HG02885 (cell line): ENCODE data around the gene STIP1.
A peak's percentile ranks its signal among the peaks of the same experiment; 100 is the strongest.

Source experiments
- ATAC-seq: cut with Tn5 transposase; IDR thresholded peaks from one replicate; pipeline ENCODE4 v1.9.1; 2021; ENCODE audit warnings: mild to moderate bottlenecking; ENCODE audit not compliant: unreplicated experiment, poor library complexity

The STIP1 gene

GRCh38 chr11:64219755-64220154 lies 33.8 kb downstream of the STIP1 start:
- no peak for ATAC-seq

DNA sequence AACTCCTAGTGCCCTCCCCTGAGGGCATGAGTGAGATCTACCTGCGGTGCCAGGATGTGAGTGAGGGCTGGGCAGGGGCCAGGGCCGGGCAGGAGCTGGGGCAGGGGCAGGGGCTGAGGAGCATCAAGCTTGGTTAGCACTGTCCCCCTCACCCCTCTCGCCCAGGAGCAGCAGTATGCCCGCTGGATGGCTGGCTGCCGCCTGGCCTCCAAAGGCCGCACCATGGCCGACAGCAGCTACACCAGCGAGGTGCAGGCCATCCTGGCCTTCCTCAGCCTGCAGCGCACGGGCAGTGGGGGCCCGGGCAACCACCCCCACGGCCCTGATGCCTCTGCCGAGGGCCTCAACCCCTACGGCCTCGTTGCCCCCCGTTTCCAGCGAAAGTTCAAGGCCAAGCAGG lies 34.3 kb downstream of the STIP1 start:
- no peak for ATAC-seq

DNA sequence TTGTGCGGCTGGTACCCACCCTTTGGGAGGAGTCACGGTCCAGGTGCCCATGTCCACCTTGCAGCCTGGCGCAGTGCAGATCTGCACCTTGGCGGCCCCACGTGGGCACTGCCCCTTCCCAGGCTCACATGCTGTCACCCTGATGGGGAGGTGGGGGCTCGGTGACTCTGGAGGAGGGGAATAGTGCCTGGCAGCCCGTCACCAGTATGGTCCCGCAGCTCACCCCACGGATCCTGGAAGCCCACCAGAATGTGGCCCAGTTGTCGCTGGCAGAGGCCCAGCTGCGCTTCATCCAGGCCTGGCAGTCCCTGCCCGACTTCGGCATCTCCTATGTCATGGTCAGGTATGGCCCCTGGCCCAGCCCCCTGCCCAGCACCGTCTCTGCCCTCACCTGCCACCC lies 34.8 kb downstream of the STIP1 start:
- ATAC-seq: no peak

DNA sequence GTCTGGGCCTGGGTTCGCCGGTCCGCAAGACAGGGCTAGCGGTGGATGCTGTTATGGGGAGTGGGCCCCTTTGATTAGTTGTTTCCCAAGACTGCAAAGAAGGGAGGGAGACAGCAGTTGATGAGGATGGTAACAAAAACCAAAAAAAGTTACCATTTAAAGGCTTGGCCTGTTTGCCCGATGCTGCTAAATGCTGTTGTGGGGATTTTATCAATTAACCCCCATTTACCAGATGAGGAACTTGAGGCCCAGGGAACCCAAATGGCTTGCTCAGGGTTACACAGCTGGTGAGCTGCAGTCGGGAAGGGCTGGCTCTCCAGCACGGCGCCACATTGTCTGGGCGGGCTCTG lies 36.7 kb downstream of the STIP1 start:
- no peak for ATAC-seq

- no peak for ATAC-seq
Measured at GRCh38 chr11:64223001-64223651, 37.2 kb downstream of the STIP1 start.

DNA sequence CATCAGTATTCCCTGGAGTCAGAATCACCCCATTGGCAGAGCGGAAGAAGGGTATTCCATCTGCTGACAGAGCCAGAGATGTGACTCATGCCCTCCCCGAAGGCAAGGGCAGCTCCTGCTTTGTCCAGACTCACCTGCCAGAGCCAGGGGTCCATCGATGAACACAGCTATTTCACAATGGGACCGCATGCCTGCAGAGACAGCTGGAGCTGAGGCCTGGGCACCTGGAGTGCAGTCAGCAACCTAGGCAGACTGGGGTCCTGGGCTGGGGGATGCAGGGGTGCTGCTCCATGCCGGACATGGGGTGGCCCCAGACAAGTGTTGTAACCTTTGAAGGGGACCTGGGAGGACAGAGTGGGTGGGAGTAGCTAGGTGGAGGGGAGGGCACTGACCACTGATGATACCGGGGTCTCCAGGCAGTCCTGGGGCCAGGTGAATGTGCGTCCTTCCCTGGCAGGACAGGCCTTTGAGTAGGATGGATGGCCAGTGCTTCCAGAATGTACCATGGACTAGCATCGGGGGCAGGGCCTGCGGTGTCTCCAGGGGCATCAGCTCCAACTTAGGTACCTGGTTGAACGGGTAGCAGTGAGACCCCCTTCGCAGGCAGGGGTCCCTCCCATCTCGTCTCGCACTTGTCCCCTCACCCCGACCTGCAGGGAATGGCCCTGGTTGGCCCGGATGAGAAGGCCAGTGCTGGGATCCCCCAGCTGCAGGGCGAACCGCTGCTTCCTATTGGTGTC lies 38.4 kb downstream of the STIP1 start:
- ATAC-seq: no peak

- no peak for ATAC-seq
Measured at GRCh38 chr11:64224891-64225607, 39.1 kb downstream of the STIP1 start.

- ATAC-seq: peak; percentile 52
Measured at GRCh38 chr11:64225608-64226506, 39.9 kb downstream of the STIP1 start, which contains the start of the genes NUDT22 and TRPT1. Gene NUDT22, plus strand, starts transcription at chr11:64226274. Its CDS starts 379 bp downstream, at chr11:64226653. Gene TRPT1, minus strand, starts transcription at chr11:64226186. Its CDS starts 326 bp downstream, at chr11:64225860.

GRCh38 chr11:64226507-64227051 lies 40.6 kb downstream of the STIP1 start:
- peak; percentile 30 for ATAC-seq

DNA sequence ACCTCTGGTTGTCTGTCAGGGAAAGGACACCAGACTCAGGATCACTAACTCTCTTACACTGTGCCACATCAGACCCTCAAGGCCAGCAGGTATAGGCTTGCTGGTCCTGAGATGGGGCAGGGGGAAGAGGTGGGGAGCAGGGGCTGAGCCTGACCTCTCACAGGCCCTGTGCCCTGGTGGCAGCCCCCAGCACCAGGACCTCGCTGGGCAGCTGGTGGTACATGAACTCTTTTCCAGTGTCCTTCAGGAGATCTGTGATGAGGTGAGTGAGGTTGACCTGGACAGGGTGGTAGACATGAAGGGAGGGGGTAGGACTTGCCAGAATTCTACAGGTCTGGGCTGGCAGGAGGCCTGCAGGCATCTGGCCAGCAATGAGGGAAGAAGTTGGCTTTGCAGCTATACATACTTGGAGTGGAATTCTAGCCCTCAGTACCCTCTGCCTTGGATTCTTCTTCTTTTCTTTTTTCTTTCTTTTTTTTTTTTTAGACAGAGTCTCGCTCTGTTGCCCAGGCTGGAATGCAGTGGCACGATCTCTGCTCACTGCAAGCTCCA lies 41.5 kb downstream of the STIP1 start:
- no peak for ATAC-seq

DNA sequence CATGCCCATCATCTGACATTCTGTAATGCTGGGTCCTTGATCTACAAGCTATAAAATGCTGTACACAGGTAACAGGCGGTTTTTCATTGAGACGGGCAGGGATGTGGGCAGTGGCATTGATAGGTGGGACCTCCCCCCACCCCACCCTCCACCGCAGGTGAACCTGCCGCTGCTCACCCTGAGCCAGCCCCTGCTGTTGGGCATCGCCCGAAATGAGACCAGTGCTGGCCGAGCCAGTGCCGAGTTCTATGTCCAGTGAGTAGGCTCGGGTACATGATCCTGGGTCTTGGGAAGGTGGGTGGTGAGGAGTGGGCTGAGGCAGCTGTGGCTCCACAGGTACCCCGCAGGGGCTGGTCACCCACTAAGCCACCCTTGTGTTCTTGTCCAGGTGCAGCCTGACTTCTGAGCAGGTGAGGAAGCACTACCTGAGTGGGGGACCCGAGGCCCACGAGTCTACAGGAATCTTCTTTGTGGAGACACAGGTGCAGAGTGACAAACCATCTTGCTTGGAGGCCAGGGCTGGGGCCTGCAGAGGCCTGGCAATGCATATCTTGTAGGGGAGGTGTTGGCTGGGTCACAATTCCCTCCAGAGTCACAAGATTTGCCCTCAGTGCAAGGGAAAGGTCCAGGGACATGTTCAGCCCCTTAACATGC lies 43.2 kb downstream of the STIP1 start:
- ATAC-seq: no peak

DNA sequence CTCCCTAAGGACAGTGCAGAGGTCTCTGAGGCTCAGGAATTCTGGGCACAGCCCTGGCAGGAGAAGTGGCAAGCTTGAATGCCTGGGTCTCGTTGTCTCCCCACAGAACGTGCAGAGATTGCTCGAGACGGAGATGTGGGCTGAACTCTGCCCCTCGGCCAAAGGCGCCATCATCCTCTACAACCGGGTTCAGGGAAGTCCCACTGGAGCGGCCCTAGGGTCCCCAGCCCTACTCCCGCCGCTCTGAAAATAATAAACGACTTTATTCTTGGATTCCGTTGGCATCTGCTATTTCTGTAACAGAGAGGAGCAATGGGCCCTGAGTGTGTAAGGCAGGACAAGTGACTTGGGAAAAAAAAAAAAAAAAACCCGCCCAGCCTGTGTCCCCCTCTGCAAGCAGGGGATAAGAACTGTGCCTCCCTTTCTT lies 43.8 kb downstream of the STIP1 start:
- ATAC-seq: no peak

DNA sequence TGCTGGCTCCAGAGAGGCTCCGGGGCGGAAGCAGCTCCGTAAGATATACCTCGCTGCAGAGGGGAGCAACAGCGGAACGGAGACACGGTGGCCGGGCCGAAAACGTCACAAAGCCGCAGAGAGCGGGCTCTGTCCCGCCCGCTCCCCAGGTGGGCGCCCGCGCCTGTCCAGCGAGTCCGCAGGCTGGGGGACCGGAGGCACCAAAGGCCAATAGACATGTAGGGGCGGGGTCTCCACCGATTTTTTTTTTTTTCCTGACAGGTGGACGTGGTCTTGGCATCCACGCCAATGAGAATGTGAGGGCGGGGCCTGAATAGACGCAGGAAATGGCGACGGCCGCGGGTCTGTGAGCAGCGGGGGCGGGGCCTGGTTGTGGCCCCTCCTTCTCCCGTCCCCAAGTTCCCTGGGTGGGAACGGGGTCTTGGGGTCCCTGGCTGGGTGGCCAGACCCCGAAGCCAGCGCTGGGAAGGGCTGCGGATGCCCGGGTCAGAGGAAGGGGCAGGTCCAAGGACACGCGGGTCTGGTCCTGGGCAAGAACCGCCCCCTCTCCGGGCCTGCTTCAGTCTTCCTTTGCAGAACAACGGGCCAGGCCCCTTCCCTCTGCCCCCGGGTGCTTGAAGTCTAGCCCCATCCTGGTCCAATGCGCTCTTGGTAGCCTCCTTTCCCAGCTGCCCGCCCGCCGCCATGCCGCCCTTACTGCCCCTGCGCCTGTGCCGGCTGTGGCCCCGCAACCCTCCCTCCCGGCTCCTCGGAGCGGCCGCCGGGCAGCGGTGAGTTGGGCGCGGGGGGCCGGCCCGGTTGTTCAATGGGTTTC lies 44.4 kb downstream of the STIP1 start, which contains the start of gene DNAJC4:
TSS of gene DNAJC4 (plus strand) at position 378 of the 814 bp plus-strand sequence. CDS start at position 685, 307 bp downstream.
- ATAC-seq: peak; percentile 57

DNA sequence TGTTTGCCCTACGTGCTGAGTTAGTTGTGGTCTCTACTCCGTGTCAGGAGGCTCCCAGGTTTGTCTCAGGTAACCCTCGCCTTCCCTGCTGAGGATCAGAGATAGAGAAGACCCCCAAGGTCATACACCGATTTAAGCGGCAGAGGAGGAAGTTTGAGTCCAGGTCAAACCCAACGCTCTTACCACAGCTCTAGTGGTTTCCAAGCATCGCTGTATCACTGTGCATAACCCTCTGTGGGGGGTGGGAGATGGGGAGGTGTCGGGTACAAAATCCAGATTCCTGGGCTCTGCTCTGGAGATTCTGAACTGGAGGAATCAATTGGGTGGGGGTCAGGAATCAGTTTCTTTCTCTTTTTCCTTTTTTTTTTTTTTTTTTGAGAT lies 45.0 kb downstream of the STIP1 start:
- ATAC-seq: no peak

DNA sequence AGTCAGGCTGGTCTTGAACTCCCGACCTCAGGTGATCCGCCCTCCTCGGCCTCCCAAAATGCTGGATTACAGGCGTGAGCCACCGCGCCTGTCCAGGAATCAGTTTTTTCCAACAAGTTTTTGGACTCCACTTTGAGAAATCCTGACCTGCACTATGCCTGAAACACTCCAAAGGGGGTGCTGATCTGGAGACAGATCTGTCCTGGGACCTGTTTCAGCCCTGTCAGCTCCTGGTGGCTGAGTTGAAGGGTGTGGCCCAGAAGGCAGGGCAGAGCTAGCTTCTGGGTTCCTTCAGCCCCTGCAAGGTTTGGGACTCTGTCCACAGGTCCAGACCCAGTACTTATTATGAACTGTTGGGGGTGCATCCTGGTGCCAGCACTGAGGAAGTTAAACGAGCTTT lies 45.6 kb downstream of the STIP1 start:
- ATAC-seq: no peak

GRCh38 chr11:64232182-64232966 lies 46.4 kb downstream of the STIP1 start:
- no peak for ATAC-seq

- ATAC-seq: no peak
Measured at GRCh38 chr11:64232967-64233315, 47.0 kb downstream of the STIP1 start.
